Vagina (tissue), 2 donors: ENCODE data around the gene MALRD1.

Experiments used
- CTCF ChIP-seq, 3 experiments: fragments of 450-650 bp in 2 of 3; fragments of 200-600 bp in 1 of 3; sonication (generic) in 1 of 3; IDR thresholded peaks; one replicate each; pipeline ENCODE4 v1.5.1; 2017 to 2019; ENCODE audit warnings: antibody characterized with exemption in 3 of 3, mild to moderate bottlenecking in 2 of 3, moderate library complexity in 2 of 3
- POLR2AphosphoS5 ChIP-seq, 2 donors: sonication (generic); formaldehyde crosslinking; IDR thresholded peaks; one replicate each; pipeline ENCODE4 v1.9.0; 2017; ENCODE audit warnings: antibody characterized with exemption in 2 of 2, mild to moderate bottlenecking in 2 of 2, low read depth in 1 of 2; ENCODE audit not compliant: insufficient read depth in 1 of 2

GRCh38 chr10:19724287-19724686, 675.7 kb downstream of the MALRD1 start:
- TF ChIP-seq CTCF (IDR thresholded peaks at IDR 0.05): no peak
- TF ChIP-seq POLR2AphosphoS5 (IDR thresholded peaks at IDR 0.05; ENCODE audit: insufficient read depth in 1 of 2, low read depth in 1 of 2): no peak
